ENCODE results near the gene YRDC. TPM values are rescaled to one million over a fixed set of nuclear protein-coding genes. Genes with fewer than 3 reads are reported as not detected.

YRDC gene
- total and polyA plus RNA-seq, 12 donors: 5.4 to 31.1 (median 11.3) TPM

DNA sequence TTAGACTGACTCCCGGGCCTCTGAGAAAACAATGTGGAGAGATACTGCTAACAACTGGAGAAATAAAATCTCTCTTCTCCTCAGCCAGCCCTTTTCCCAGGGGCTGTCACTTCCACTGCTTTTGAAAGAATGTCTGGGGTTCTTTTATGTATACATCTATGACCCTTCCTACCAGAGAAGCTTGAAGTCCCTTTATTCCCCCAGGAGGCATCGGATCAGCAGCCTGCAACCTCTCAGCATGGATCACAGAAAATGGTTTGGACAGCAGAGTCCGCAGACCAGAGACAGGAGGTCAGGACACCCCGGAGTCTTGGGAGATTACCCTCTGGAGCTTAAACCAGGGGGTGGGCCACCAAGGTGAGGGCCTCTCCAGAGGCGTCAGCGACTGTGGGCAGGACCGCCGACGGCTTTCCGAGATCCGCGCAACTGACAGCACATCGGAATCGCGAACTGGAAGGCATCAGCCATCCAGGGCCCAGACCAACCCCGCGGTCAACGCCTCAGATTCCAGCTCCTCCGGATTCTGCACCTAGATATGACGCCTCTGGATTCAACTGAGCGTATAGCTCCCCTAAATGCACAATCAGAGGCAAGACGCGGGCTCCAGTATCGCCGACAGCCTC is 44.1 kb downstream of the YRDC start:
- no peak overlapping the region for H3K4me3 ChIP-seq
- H3K36me3 ChIP-seq (replicated peaks in 1 of 2): no peaks in the 10 kb centered on the region
- DNase-seq: no peak
- TF ChIP-seq CTCF (IDR thresholded peaks at IDR 0.05): no peak
- no peak for TF ChIP-seq POLR2A (IDR thresholded peaks at IDR 0.05)
- H3K4me1 ChIP-seq (replicated peaks in 1 of 2): no peaks in the 10 kb centered on the region
- intact Hi-C loops (cut with DNase I): no loop called here
- no peak overlapping the region for H3K27ac ChIP-seq
- no peaks in the 10 kb centered on the region for H3K9me3 ChIP-seq (replicated peaks in 1 of 3)
- WGBS, 4 donors: 9 to 52% (median 17%) methylated on average over 4 to 25 of the region's 25 CpGs
- peaks cover 53% of the 10 kb centered on the region for H3K27me3 ChIP-seq

GRCh38 chr1:37762516-37762915 is 45.5 kb downstream of the YRDC start:
- no peaks in the 10 kb centered on the region for H3K36me3 ChIP-seq (replicated peaks in 1 of 2)
- H3K4me1 ChIP-seq (replicated peaks in 1 of 2): no peaks in the 10 kb centered on the region
- no peak overlapping the region for H3K27ac ChIP-seq
- no peaks in the 10 kb centered on the region for H3K9me3 ChIP-seq (replicated peaks in 1 of 3)
- intact Hi-C loops (cut with DNase I): no loop called here
- H3K27me3 ChIP-seq: peaks cover 49% of the 10 kb centered on the region
- WGBS, 4 donors: 46 to 70% (median 59%) methylated on average over 2 of the region's 2 CpGs
- no peak for TF ChIP-seq POLR2A (IDR thresholded peaks at IDR 0.05)
- no peak for TF ChIP-seq CTCF (IDR thresholded peaks at IDR 0.05)
- no peak overlapping the region for H3K4me3 ChIP-seq
- DNase-seq: no peak

DNA sequence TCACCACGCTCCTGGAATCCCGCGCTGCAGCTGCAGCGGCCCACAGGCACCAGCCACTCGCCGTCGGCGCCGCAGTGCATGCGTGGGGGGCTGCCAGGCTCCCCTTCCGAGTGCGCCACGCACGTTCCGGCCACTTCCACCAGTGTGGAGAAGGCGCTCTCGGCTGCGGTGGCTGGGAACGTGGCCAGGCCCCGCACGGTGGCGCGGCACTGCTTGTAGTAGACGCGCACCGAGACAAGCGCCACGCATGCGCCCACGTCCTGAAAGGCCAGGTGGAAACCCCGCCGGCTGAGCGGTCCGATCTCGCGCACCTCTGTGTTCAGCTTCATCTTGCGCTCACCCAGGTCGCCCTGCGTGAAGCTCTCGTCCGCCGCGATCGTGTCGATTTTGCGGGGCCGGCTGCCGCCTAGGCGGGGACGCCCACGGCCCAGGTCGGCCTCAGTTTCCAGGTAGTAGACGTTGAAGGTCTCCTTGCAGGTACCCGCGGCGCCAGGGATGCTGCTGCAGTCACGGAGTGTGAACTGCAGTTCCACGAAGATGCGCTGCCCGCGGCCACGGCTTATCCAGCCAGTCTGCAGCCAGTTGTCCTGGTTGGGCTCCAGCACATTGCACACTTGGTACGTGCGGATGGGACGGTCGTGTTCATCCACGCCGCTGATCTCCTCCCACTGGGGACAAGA is 46.5 kb downstream of the YRDC start:
- TF ChIP-seq CTCF (IDR thresholded peaks at IDR 0.05) (no peak), POLR2A (IDR thresholded peaks at IDR 0.05) (no peak)
- Histone ChIP-seq H3K27me3 (peaks cover 49% of the 10 kb centered on the region), H3K4me3 (no peak overlapping the region), H3K27ac (no peak overlapping the region), H3K4me1 (replicated peaks in 1 of 2) (no peaks in the 10 kb centered on the region), H3K36me3 (replicated peaks in 1 of 2) (no peaks in the 10 kb centered on the region), H3K9me3 (replicated peaks in 1 of 3) (no peaks in the 10 kb centered on the region)
- 45 to 59% (median 52%) methylated on average over 9 to 68 of the region's 68 CpGs for WGBS, 4 donors
- no peak for DNase-seq
- intact Hi-C loops (cut with DNase I): no loop called here

DNA sequence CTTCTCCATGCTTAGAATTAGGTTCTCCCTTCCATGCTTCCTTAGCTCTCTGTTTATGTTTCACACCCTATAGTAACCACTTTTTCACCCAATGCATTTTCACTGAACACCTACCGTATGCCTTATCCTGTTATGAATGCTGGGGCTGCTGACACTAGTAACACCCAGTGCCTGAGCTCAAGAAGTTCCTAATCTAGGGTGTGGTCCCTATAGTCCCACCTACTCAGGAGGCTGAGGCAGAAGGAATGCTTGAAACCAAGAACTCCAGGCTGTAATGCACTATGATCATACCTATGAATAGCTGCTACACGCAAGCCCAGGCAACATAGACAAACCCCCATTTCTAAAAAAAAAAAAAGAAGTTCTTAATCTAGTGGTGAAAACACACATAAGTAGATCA is 48.6 kb downstream of the YRDC start:
- Histone ChIP-seq H3K27me3 (peaks cover 31% of the 10 kb centered on the region), H3K4me3 (no peak overlapping the region), H3K36me3 (replicated peaks in 1 of 2) (no peaks in the 10 kb centered on the region), H3K9me3 (replicated peaks in 1 of 3) (no peaks in the 10 kb centered on the region), H3K4me1 (replicated peaks in 1 of 2) (no peaks in the 10 kb centered on the region), H3K27ac (no peak overlapping the region)
- WGBS, 4 donors: 68 to 78% (median 72%) methylated on average over 2 of the region's 2 CpGs
- intact Hi-C loops (cut with DNase I): no loop called here
- TF ChIP-seq POLR2A (IDR thresholded peaks at IDR 0.05) (no peak), CTCF (IDR thresholded peaks at IDR 0.05) (no peak)
- DNase-seq: no peak
